ENCODE data around the gene PEX10.

Gene PEX10

GRCh38 chr1:2386636-2387611 lies 25.4 kb downstream of the PEX10 start:
- H3K4me3 ChIP-seq (ENCODE audit: low read depth, low read length), result no peak overlapping the region
- no peak overlapping the region for H3K27ac ChIP-seq (ENCODE audit: low read depth, low read length)
- peaks cover 18% of the 10 kb centered on the region for H3K36me3 ChIP-seq (ENCODE audit: control insufficient read depth, insufficient read depth, low read length)
- no peaks in the 10 kb centered on the region for H3K9me3 ChIP-seq (ENCODE audit: control insufficient read depth, insufficient read depth, low read depth, low read length)
- H3K27me3 ChIP-seq (ENCODE audit: control insufficient read depth, insufficient read depth, low read length), result no peaks in the 10 kb centered on the region
- H3K9ac ChIP-seq (ENCODE audit: low read length), result no peak overlapping the region
- no peaks in the 10 kb centered on the region for H3K4me1 ChIP-seq (ENCODE audit: control insufficient read depth, insufficient read depth, low read length)

GRCh38 chr1:2385606-2386280 lies 26.6 kb downstream of the PEX10 start:
- H3K4me3 ChIP-seq (ENCODE audit: low read depth, low read length), result no peak overlapping the region
- H3K9me3 ChIP-seq (ENCODE audit: control insufficient read depth, insufficient read depth, low read depth, low read length), result no peaks in the 10 kb centered on the region
- no peaks in the 10 kb centered on the region for H3K4me1 ChIP-seq (ENCODE audit: control insufficient read depth, insufficient read depth, low read length)
- H3K9ac ChIP-seq (ENCODE audit: low read length), result no peak overlapping the region
- no peaks in the 10 kb centered on the region for H3K27me3 ChIP-seq (ENCODE audit: control insufficient read depth, insufficient read depth, low read length)
- H3K36me3 ChIP-seq (ENCODE audit: control insufficient read depth, insufficient read depth, low read length), result peaks cover 18% of the 10 kb centered on the region
- H3K27ac ChIP-seq (ENCODE audit: low read depth, low read length), result no peak overlapping the region

GRCh38 chr1:2384941-2385481 lies 27.4 kb downstream of the PEX10 start:
- H3K4me3 ChIP-seq (ENCODE audit: low read depth, low read length), result no peak overlapping the region
- H3K9me3 ChIP-seq (ENCODE audit: control insufficient read depth, insufficient read depth, low read depth, low read length), result no peaks in the 10 kb centered on the region
- no peaks in the 10 kb centered on the region for H3K27me3 ChIP-seq (ENCODE audit: control insufficient read depth, insufficient read depth, low read length)
- no peak overlapping the region for H3K27ac ChIP-seq (ENCODE audit: low read depth, low read length)
- no peaks in the 10 kb centered on the region for H3K4me1 ChIP-seq (ENCODE audit: control insufficient read depth, insufficient read depth, low read length)
- H3K36me3 ChIP-seq (ENCODE audit: control insufficient read depth, insufficient read depth, low read length), result peaks cover 16% of the 10 kb centered on the region
- H3K9ac ChIP-seq (ENCODE audit: low read length), result no peak overlapping the region

- H3K4me1 ChIP-seq (ENCODE audit: control insufficient read depth, insufficient read depth, low read length), result no peaks in the 10 kb centered on the region
- H3K4me3 ChIP-seq (ENCODE audit: low read depth, low read length), result no peak overlapping the region
- H3K9me3 ChIP-seq (ENCODE audit: control insufficient read depth, insufficient read depth, low read depth, low read length), result no peaks in the 10 kb centered on the region
- no peak overlapping the region for H3K9ac ChIP-seq (ENCODE audit: low read length)
- H3K36me3 ChIP-seq (ENCODE audit: control insufficient read depth, insufficient read depth, low read length), result peaks cover 11% of the 10 kb centered on the region
- no peaks in the 10 kb centered on the region for H3K27me3 ChIP-seq (ENCODE audit: control insufficient read depth, insufficient read depth, low read length)
- H3K27ac ChIP-seq (ENCODE audit: low read depth, low read length), result no peak overlapping the region
Observed at GRCh38 chr1:2384130-2384860, 28.1 kb downstream of the PEX10 start.

GRCh38 chr1:2383576-2383975 lies 28.8 kb downstream of the PEX10 start:
- Histone ChIP-seq H3K27me3 (ENCODE audit: control insufficient read depth, insufficient read depth, low read length) (no peaks in the 10 kb centered on the region), H3K9me3 (ENCODE audit: control insufficient read depth, insufficient read depth, low read depth, low read length) (no peaks in the 10 kb centered on the region), H3K27ac (ENCODE audit: low read depth, low read length) (no peak overlapping the region), H3K36me3 (ENCODE audit: control insufficient read depth, insufficient read depth, low read length) (peaks cover 11% of the 10 kb centered on the region), H3K4me1 (ENCODE audit: control insufficient read depth, insufficient read depth, low read length) (no peaks in the 10 kb centered on the region), H3K4me3 (ENCODE audit: low read depth, low read length) (no peak overlapping the region), H3K9ac (ENCODE audit: low read length) (no peak overlapping the region)

GRCh38 chr1:2382621-2383361 lies 29.6 kb downstream of the PEX10 start:
- Histone ChIP-seq H3K27ac (ENCODE audit: low read depth, low read length) (no peak overlapping the region), H3K27me3 (ENCODE audit: control insufficient read depth, insufficient read depth, low read length) (no peaks in the 10 kb centered on the region), H3K9ac (ENCODE audit: low read length) (no peak overlapping the region), H3K4me1 (ENCODE audit: control insufficient read depth, insufficient read depth, low read length) (no peaks in the 10 kb centered on the region), H3K36me3 (ENCODE audit: control insufficient read depth, insufficient read depth, low read length) (peaks cover 8% of the 10 kb centered on the region), H3K9me3 (ENCODE audit: control insufficient read depth, insufficient read depth, low read depth, low read length) (no peaks in the 10 kb centered on the region), H3K4me3 (ENCODE audit: low read depth, low read length) (no peak overlapping the region)

- Histone ChIP-seq H3K36me3 (ENCODE audit: control insufficient read depth, insufficient read depth, low read length) (peaks cover under 1% of the 10 kb centered on the region; the same call in 1 of the 2 replicates), H3K27me3 (ENCODE audit: control insufficient read depth, insufficient read depth, low read length) (no peaks in the 10 kb centered on the region), H3K9ac (ENCODE audit: low read length) (no peak overlapping the region), H3K4me3 (ENCODE audit: low read depth, low read length) (no peak overlapping the region), H3K4me1 (ENCODE audit: control insufficient read depth, insufficient read depth, low read length) (no peaks in the 10 kb centered on the region), H3K27ac (ENCODE audit: low read depth, low read length) (no peak overlapping the region), H3K9me3 (ENCODE audit: control insufficient read depth, insufficient read depth, low read depth, low read length) (no peaks in the 10 kb centered on the region)
Observed at GRCh38 chr1:2381741-2382620, 30.4 kb downstream of the PEX10 start.

GRCh38 chr1:2380816-2381591 lies 31.4 kb downstream of the PEX10 start:
- Histone ChIP-seq H3K4me3 (ENCODE audit: low read depth, low read length) (no peak overlapping the region), H3K27me3 (ENCODE audit: control insufficient read depth, insufficient read depth, low read length) (no peaks in the 10 kb centered on the region), H3K4me1 (ENCODE audit: control insufficient read depth, insufficient read depth, low read length) (no peaks in the 10 kb centered on the region), H3K27ac (ENCODE audit: low read depth, low read length) (no peak overlapping the region), H3K9me3 (ENCODE audit: control insufficient read depth, insufficient read depth, low read depth, low read length) (no peaks in the 10 kb centered on the region), H3K9ac (ENCODE audit: low read length) (no peak overlapping the region), H3K36me3 (ENCODE audit: control insufficient read depth, insufficient read depth, low read length) (no peaks in the 10 kb centered on the region)

GRCh38 chr1:2379733-2380404 lies 32.5 kb downstream of the PEX10 start:
- Histone ChIP-seq H3K4me3 (ENCODE audit: low read depth, low read length) (no peak overlapping the region), H3K4me1 (ENCODE audit: control insufficient read depth, insufficient read depth, low read length) (no peaks in the 10 kb centered on the region), H3K27ac (ENCODE audit: low read depth, low read length) (no peak overlapping the region), H3K36me3 (ENCODE audit: control insufficient read depth, insufficient read depth, low read length) (no peaks in the 10 kb centered on the region), H3K27me3 (ENCODE audit: control insufficient read depth, insufficient read depth, low read length) (no peaks in the 10 kb centered on the region), H3K9me3 (ENCODE audit: control insufficient read depth, insufficient read depth, low read depth, low read length) (no peaks in the 10 kb centered on the region), H3K9ac (ENCODE audit: low read length) (no peak overlapping the region)

Data from HUES6 (cell line).